ENCODE data around the gene FAIM.

FAIM gene

GRCh38 chr3:138609898-138610266 is 1.3 kb downstream of the FAIM start:
- CTCF ChIA-PET: interaction anchor here (2.2 to 4.0 kb wide), 3 partner anchors 15 to 313 kb away, joined by 11 to 15 read pairs (median 11); partner anchors contain the start of gene CEP70
- no peak for TF ChIP-seq CTCF (IDR thresholded peaks at IDR 0.05; ENCODE audit: control extremely low read depth, extremely low read depth, low read depth, missing control alignments)

GRCh38 chr3:138615462-138615861 is 6.9 kb downstream of the FAIM start:
- CTCF ChIA-PET: interaction anchor here (1.6 to 3.5 kb wide), 2 partner anchors 21 to 300 kb away, joined by 4 to 13 read pairs; partner anchors contain the start of gene CEP70
- no peak for DNase-seq (ENCODE audit: extremely low spot score)
- POLR2A ChIA-PET: no interaction called here

More at GRCh38 chr3:138609898-138610266, 1.3 kb downstream of the FAIM start:
- no peak for DNase-seq (ENCODE audit: extremely low spot score)
- POLR2A ChIA-PET: no interaction called here

GRCh38 chr3:138620431-138620830 is 11.9 kb downstream of the FAIM start:
- POLR2A ChIA-PET: no interaction called here
- CTCF ChIA-PET: interaction anchor here (1.3 kb wide), 1 partner anchor 295 kb away, joined by 3 read pairs; no protein-coding TSS in a partner anchor
- no peak for DNase-seq (ENCODE audit: extremely low spot score)
- TF ChIP-seq CTCF (IDR thresholded peaks at IDR 0.05; ENCODE audit: control extremely low read depth, extremely low read depth, low read depth, missing control alignments): no peak

More at GRCh38 chr3:138615462-138615861, 6.9 kb downstream of the FAIM start:
- TF ChIP-seq CTCF (IDR thresholded peaks at IDR 0.05; ENCODE audit: control extremely low read depth, extremely low read depth, low read depth, missing control alignments): no peak

GRCh38 chr3:138624518-138624917 is 15.9 kb downstream of the FAIM start:
- ChIA-PET POLR2A (no interaction called here), CTCF (interaction anchor here (1.0 to 4.4 kb wide), 4 partner anchors 18 to 291 kb away, joined by 3 to 21 read pairs (median 10); partner anchors contain the start of gene CEP70)
- TF ChIP-seq CTCF (IDR thresholded peaks at IDR 0.05; ENCODE audit: control extremely low read depth, extremely low read depth, low read depth, missing control alignments): no peak
- DNase-seq (ENCODE audit: extremely low spot score): no peak

GRCh38 chr3:138625707-138626365 is 17.3 kb downstream of the FAIM start:
- TF ChIP-seq CTCF (IDR thresholded peaks at IDR 0.05; ENCODE audit: control extremely low read depth, extremely low read depth, low read depth, missing control alignments): no peak
- ChIA-PET POLR2A (no interaction called here), CTCF (interaction anchor here (0.7 to 4.4 kb wide), 5 partner anchors 11 to 290 kb away, joined by 3 to 21 read pairs (median 3); partner anchors contain the start of gene CEP70)
- no peak for DNase-seq (ENCODE audit: extremely low spot score)

GRCh38 chr3:138629526-138629925 is 21.0 kb downstream of the FAIM start:
- ChIA-PET POLR2A (no interaction called here), CTCF (interaction anchor here (1.8 kb wide), 1 partner anchor 12 kb away, joined by 4 read pairs; no protein-coding TSS in a partner anchor)
- no peak for TF ChIP-seq CTCF (IDR thresholded peaks at IDR 0.05; ENCODE audit: control extremely low read depth, extremely low read depth, low read depth, missing control alignments)
- no peak for DNase-seq (ENCODE audit: extremely low spot score)

Measured in GM10248 (cell line).